SK-N-SH (cell line): ENCODE measurements around the gene SRD5A3. TPM values are rescaled to one million over a fixed set of nuclear protein-coding genes. Genes with fewer than 3 reads are reported as not detected.

Experiments
- CTCF ChIA-PET: fragments of 300-600, 350-600 bp; formaldehyde crosslinking; extraction: SDS; loops from one replicate; lab custom pipeline; 2021; lab: Yijun Ruan, JAX
- POLR2A ChIA-PET: fragments of 350-600 bp; sonication (Branson Sonifier 250); formaldehyde crosslinking; extraction: SDS; loops from one replicate; lab custom pipeline; 2020; ENCODE audit warnings: antibody characterized with exemption, inconsistent platforms; lab: Yijun Ruan, JAX
- DNase-seq: peaks from one replicate; pipeline ENCODE4 v3.0.0; 2012
- H2AFZ ChIP-seq: fragments of 200-600 bp; sonication (generic); 2 replicates; pipeline ENCODE4 v1.8.1; 2016; ENCODE audit warnings: antibody characterized with exemption, mild to moderate bottlenecking, low read depth
- H3F3A ChIP-seq: fragments of 200-600 bp; sonication (generic); replicated peaks from 2 replicates; pipeline ENCODE3; 2016; ENCODE audit warnings: antibody characterized with exemption, mild to moderate bottlenecking; ENCODE audit not compliant: insufficient read depth
- H3K27ac ChIP-seq, 2 experiments: fragments of 200-500 bp in 1 of 2; fragments of 200-600 bp in 1 of 2; sonication (Bioruptor generic) in 1 of 2; sonication (generic), shearing (Covaris generic) in 1 of 2; 2 replicates each; pipeline versions ENCODE4 v1.5.1 to v1.6.1; 2014 to 2016; ENCODE audit warnings: low read depth in 2 of 2, inconsistent platforms in 1 of 2, low read length in 1 of 2, mild to moderate bottlenecking in 1 of 2, mixed read lengths in 1 of 2
- H3K27me3 ChIP-seq: fragments of 200-600 bp; sonication (generic), shearing (Covaris generic); 2 replicates; pipeline ENCODE4 v1.6.1; 2016; ENCODE audit warnings: mixed run types; ENCODE audit not compliant: insufficient read depth
- H3K36me3 ChIP-seq, 2 experiments: fragments of 200-500 bp in 1 of 2; fragments of 200-600 bp in 1 of 2; sonication (Bioruptor generic) in 1 of 2; sonication (generic) in 1 of 2; replicated peaks in 1 of 2; 2 replicates each; pipeline versions ENCODE3 to v1.5.1; 2014 to 2016; ENCODE audit warnings: low read length in 1 of 2, mild to moderate bottlenecking in 1 of 2; ENCODE audit not compliant: insufficient read depth in 2 of 2, control insufficient read depth in 1 of 2
- H3K4me1 ChIP-seq, 2 experiments: fragments of 200-500 bp in 1 of 2; fragments of 200-600 bp in 1 of 2; sonication (Bioruptor generic) in 1 of 2; sonication (generic), shearing (Covaris generic) in 1 of 2; 2 replicates each; pipeline versions ENCODE4 v1.5.1 to v1.6.1; 2014 to 2016; ENCODE audit warnings: low read depth in 1 of 2, low read length in 1 of 2, mixed run types in 1 of 2; ENCODE audit not compliant: insufficient read depth in 2 of 2, control insufficient read depth in 1 of 2
- H3K4me2 ChIP-seq: fragments of 200-600 bp; sonication (generic), shearing (Covaris generic); 2 replicates; pipeline ENCODE4 v1.6.1; 2017; ENCODE audit warnings: mixed run types
- H3K4me3 ChIP-seq, 2 experiments: fragments of 200-500 bp in 1 of 2; fragments of 200-600 bp in 1 of 2; sonication (Bioruptor generic) in 1 of 2; sonication (generic), shearing (Covaris generic) in 1 of 2; 2 replicates each; pipeline versions ENCODE4 v1.5.1 to v1.8.1; 2014 to 2016; ENCODE audit warnings: low read depth in 2 of 2, inconsistent platforms in 1 of 2, low read length in 1 of 2, mild to moderate bottlenecking in 1 of 2, mixed read lengths in 1 of 2, moderate library complexity in 1 of 2
- H3K79me2 ChIP-seq: fragments of 200-600 bp; sonication (generic); 2 replicates; pipeline ENCODE4 v1.8.1; 2017; ENCODE audit warnings: mild to moderate bottlenecking; ENCODE audit not compliant: insufficient read depth
- H3K9ac ChIP-seq: fragments of 200-600 bp; sonication (generic); 2 replicates; pipeline ENCODE4 v1.6.1; 2017; ENCODE audit warnings: mixed run types
- H3K9me2 ChIP-seq: fragments of 200-600 bp; sonication (generic); 2 replicates; pipeline ENCODE4 v1.6.1; 2017; ENCODE audit warnings: mixed run types
- H3K9me3 ChIP-seq: fragments of 200-600 bp; sonication (generic); 2 replicates; pipeline ENCODE4 v1.6.1; 2017; ENCODE audit warnings: mixed run types, mild to moderate bottlenecking, moderate library complexity
- H4K20me1 ChIP-seq: fragments of 200-600 bp; sonication (generic); 2 replicates; pipeline ENCODE4 v1.6.1; 2017; ENCODE audit warnings: mild to moderate bottlenecking, mixed run types; ENCODE audit not compliant: insufficient read depth
- FOXJ3 ChIP-seq: sonication (generic); formaldehyde crosslinking; IDR thresholded peaks from 2 replicates; pipeline ENCODE4 v1.5.1; 2020; ENCODE audit warnings: mild to moderate bottlenecking, missing genetic modification reagents
- GABPA ChIP-seq: IDR thresholded peaks from 2 replicates; pipeline ENCODE4 v1.4.0; 2012; ENCODE audit warnings: low read depth, mild to moderate bottlenecking
- IRF3 ChIP-seq: fragments of 150-350 bp; IDR thresholded peaks from 2 replicates; pipeline ENCODE4 v1.6.1; 2016; ENCODE audit warnings: mild to moderate bottlenecking, low read depth, low read length
- JUND ChIP-seq: IDR thresholded peaks from 2 replicates; pipeline ENCODE4 v1.4.0; 2012
- MEF2A ChIP-seq: IDR thresholded peaks from 2 replicates; pipeline ENCODE4 v1.4.0; 2012; ENCODE audit warnings: low read depth, borderline replicate concordance
- NRF1 ChIP-seq: IDR thresholded peaks from 2 replicates; pipeline ENCODE4 v1.6.1; 2012; ENCODE audit warnings: low read depth, mild to moderate bottlenecking, low read length
- POLR2AphosphoS5 ChIP-seq: IDR thresholded peaks from 2 replicates; pipeline ENCODE4 v1.6.1; 2012; ENCODE audit warnings: low read depth, low read length
- RCOR1 ChIP-seq: fragments of 150-350 bp; IDR thresholded peaks from 2 replicates; pipeline ENCODE4 v1.6.1; 2017; ENCODE audit warnings: antibody characterized with exemption, low read length
- RFX5 ChIP-seq: IDR thresholded peaks from 2 replicates; pipeline ENCODE4 v1.6.1; 2012; ENCODE audit warnings: mild to moderate bottlenecking, improper control_type of control experiment, low read length
- SIN3A ChIP-seq: IDR thresholded peaks from 2 replicates; pipeline ENCODE4 v1.6.1; 2012; ENCODE audit warnings: low read depth, mild to moderate bottlenecking, low read length, moderate library complexity, borderline replicate concordance
- TAF1 ChIP-seq: IDR thresholded peaks from 2 replicates; pipeline ENCODE4 v1.6.1; 2012; ENCODE audit warnings: low read depth, mild to moderate bottlenecking, low read length, moderate library complexity, borderline replicate concordance
- TCF12 ChIP-seq: IDR thresholded peaks from 2 replicates; pipeline ENCODE4 v1.4.0; 2012
- ZBTB33 ChIP-seq: IDR thresholded peaks from 2 replicates; pipeline ENCODE4 v1.4.0; 2012; ENCODE audit warnings: low read depth, borderline replicate concordance
- WGBS: methylation state at CpG from one replicate; pipeline ENCODE4 v1.1.6; 2017; ENCODE audit warnings: low lambda C conversion rate; 5-methylcytosine and 5-hydroxymethylcytosine counted together
- polyA plus RNA-seq, 3 experiments: library from polyadenylated mRNA; depleted of rRNA; stranded (reverse); fragments of >200 nt; gene quantifications; 2 replicates each; pipeline ENCODE4 v1.2.3, GENCODE V29; 2012
- TF ChIP-seq, protein P1 (sequence below): fragments of 200-600 bp; sonication (generic); IDR thresholded peaks from 2 replicates; pipeline ENCODE4 v1.6.1; 2017; ENCODE audit warnings: antibody characterized with exemption, mild to moderate bottlenecking, moderate library complexity

Gene SRD5A3
- polyA plus RNA-seq, 1 of the 3 experiments (the other 2 are of a cell fraction): 5.1 TPM

DNA sequence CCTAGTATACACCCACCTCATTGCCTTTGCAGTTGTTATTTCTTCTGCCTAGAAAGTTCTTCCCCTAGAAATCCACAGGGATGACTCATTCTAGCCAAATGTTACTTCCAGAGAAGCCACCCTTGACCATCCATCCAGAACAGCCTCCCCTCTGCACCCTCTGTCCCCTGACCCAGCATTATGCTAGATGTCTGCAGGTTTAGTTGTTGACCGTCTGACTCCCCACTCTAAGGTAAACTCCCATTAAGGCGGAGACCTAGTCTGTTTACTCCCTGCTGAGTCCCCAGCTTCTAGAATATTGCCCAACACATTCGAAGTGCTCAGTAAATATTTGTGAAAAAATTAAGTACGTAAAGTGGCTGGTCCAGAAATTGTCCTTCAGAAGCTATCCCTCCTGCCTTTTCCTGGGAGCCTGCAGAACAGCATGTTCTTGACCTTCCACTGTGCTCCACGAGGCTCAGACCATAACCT is 11.0 kb downstream of the SRD5A3 start:
- no peak overlapping the region for H2AFZ ChIP-seq
- CTCF ChIA-PET: interaction anchor here (0.9 to 3.9 kb wide), 2 partner anchors 11 to 386 kb away, joined by 4 to 17 read pairs; partner anchors contain the start of gene SRD5A3
- H3K27me3 ChIP-seq: no peaks in the 10 kb centered on the region
- DNase-seq: no peak
- no peaks in the 10 kb centered on the region for H3K79me2 ChIP-seq
- H3K36me3 ChIP-seq: no peaks in the 10 kb centered on the region
- no peak overlapping the region for H3K9ac ChIP-seq
- no peak overlapping the region for H3K4me3 ChIP-seq
- WGBS: 82% methylated on average over 5 of the region's 5 CpGs
- H3K9me3 ChIP-seq: no peaks in the 10 kb centered on the region
- H3K4me1 ChIP-seq: peaks cover 0 to 19% of the 10 kb centered on the region in 2 experiments; a peak in 2 of 4 replicates
- H4K20me1 ChIP-seq: no peaks in the 10 kb centered on the region
- POLR2A ChIA-PET: interaction anchor here (0.6 kb wide), 1 partner anchor 632 kb away, joined by 3 read pairs; no protein-coding TSS in a partner anchor
- no peaks in the 10 kb centered on the region for H3K9me2 ChIP-seq
- H3K4me2 ChIP-seq: no peak overlapping the region
- peaks cover 21% of the 10 kb centered on the region for H3F3A ChIP-seq
- no peak for TF ChIP-seq RCOR1
- no peak for TF ChIP-seq GABPA
- TF ChIP-seq RFX5: no peak
- no peak for TF ChIP-seq POLR2AphosphoS5
- TF ChIP-seq NRF1: no peak
- TF ChIP-seq TCF12: no peak
- TF ChIP-seq, protein P1, sequence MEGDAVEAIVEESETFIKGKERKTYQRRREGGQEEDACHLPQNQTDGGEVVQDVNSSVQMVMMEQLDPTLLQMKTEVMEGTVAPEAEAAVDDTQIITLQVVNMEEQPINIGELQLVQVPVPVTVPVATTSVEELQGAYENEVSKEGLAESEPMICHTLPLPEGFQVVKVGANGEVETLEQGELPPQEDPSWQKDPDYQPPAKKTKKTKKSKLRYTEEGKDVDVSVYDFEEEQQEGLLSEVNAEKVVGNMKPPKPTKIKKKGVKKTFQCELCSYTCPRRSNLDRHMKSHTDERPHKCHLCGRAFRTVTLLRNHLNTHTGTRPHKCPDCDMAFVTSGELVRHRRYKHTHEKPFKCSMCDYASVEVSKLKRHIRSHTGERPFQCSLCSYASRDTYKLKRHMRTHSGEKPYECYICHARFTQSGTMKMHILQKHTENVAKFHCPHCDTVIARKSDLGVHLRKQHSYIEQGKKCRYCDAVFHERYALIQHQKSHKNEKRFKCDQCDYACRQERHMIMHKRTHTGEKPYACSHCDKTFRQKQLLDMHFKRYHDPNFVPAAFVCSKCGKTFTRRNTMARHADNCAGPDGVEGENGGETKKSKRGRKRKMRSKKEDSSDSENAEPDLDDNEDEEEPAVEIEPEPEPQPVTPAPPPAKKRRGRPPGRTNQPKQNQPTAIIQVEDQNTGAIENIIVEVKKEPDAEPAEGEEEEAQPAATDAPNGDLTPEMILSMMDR: no peak
- no peak for TF ChIP-seq ZBTB33
- H3K27ac ChIP-seq: no peak overlapping the region; a peak in 1 of 4 replicates

DNA sequence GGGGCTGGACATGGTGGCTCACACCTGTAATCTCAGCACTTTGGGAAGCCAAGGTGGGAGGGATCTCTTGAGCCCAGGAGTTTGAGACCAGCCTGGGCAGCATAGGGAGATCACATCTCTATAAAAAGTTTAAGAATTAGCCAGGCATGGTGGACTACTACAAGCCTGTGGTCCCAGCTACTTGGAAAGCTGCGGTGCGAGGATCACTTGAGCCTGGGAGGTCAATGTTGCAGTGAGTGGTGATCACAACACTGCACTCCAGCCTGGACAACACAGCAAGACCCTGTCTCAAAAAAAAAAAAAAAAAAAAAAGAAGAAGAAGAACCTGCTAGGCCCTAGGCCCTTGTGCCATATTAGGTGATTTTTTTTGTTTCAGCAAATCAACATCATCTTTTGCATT is 12.2 kb downstream of the SRD5A3 start:
- ChIA-PET POLR2A (no interaction called here), CTCF (interaction anchor here (1.3 kb wide), 1 partner anchor 12 kb away, joined by 4 read pairs; the partner anchor contains the start of gene SRD5A3)
- TF ChIP-seq JUND (no peak), IRF3 (no peak), MEF2A (no peak), TAF1 (no peak), FOXJ3 (CRISPR knock-in tag) (no peak), SIN3A (no peak)
- TF ChIP-seq, all 33 proteins: peak for 0
- H4K20me1 ChIP-seq: no peaks in the 10 kb centered on the region
- H3K9me2 ChIP-seq: no peaks in the 10 kb centered on the region
- no peak overlapping the region for H3K4me3 ChIP-seq
- H2AFZ ChIP-seq: no peak overlapping the region
- H3K36me3 ChIP-seq: no peaks in the 10 kb centered on the region
- H3K9me3 ChIP-seq: no peaks in the 10 kb centered on the region
- H3K79me2 ChIP-seq: no peaks in the 10 kb centered on the region
- no peak for DNase-seq
- H3F3A ChIP-seq: peaks cover 21% of the 10 kb centered on the region
- H3K9ac ChIP-seq: no peak overlapping the region
- H3K27ac ChIP-seq: peak overlapping the region in 1 of 2 experiments; percentile 81; a peak in 2 of 4 replicates
- no peaks in the 10 kb centered on the region for H3K27me3 ChIP-seq
- 92% methylated on average over 2 of the region's 2 CpGs for WGBS
- peaks cover 0 to 19% of the 10 kb centered on the region in 2 experiments; a peak in 2 of 4 replicates for H3K4me1 ChIP-seq
- H3K4me2 ChIP-seq: peak overlapping the region; percentile 14
